GM21390 (cell line): ENCODE measurements around the gene CAND2.

Source experiments
- ATAC-seq: cut with Tn5 transposase; IDR thresholded peaks from one replicate; pipeline ENCODE4 v1.9.1; 2021; ENCODE audit not compliant: unreplicated experiment

The CAND2 gene

DNA sequence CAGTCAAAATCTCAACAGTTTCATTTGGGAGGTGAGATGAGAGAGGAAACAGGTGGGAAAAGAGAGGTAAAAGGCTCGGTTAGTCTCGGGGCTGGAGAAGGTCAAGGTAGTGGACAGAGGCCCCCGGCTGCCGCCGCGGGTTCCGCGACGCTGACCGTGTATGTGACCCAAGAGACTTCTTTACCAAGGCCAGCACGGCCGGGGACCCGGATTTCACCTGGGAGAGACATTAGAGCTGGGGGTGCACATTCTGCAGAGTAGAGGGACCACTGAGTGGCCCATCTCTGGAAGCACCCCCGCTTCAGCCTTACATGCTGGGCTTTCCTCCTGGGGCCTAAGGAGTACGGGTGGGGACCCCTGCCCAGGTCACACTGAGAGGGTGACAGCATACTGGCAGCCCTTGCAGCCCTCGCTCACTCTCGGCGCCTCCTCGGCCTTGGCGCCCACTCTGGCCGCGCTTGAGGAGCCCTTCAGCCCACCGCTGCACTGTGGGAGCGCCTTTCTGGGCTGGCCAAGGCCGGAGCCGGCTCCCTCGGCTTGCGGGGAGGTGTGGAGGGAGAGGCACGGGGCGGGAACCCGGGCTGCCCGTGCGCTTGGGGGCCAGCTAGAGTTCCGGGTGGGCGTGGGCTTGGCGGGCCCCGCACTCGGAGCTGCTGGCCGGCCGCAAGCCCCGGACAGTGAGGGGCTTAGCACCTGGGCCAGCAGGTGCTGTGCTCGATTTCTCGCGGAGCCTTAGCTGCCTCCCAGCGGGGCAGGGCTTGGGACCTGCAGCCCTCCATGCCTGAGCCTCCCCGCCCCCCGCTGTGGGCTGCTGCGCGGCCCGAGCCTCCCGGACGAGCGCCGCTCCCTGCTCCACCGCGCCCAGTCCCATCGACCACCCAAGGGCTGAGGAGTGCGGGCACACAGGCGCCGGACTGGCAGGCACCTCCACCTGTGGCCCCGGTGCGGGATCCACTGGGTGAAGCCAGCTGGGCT, 86.1 kb downstream of the CAND2 start:
- no peak for ATAC-seq

DNA sequence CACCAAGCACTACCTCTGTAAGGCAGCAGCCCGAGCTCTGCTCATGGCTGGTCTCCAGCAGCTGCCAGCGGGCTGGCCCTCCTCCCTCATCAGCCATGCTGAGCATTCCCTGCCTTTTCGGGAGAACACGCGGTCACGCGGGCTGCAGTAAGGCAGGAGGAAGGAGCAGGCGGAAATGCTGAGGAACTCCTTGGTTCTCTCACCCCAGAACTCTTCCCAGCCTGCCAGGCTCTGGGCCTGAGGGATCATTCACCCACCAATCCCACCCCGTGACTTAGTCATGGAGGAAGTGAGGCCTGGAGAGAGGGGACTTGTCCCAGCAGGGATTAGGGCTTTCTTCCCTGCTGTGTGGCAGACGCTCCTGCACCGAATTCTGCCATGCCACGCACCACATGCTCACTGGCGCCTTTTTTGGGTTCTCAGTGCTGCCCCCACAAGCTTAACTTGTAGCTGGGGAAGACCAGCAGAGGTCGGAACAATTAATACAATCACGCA, 87.8 kb downstream of the CAND2 start:
- no peak for ATAC-seq
